Mesenchymal stem cell (in vitro differentiated cells and primary cell): ENCODE data around the gene RRAS.

Source experiments
- DNase-seq: peaks from one replicate; pipeline ENCODE4 v3.0.0-alpha.2; 2013
- H2AFZ ChIP-seq: one replicate; pipeline ENCODE4 v1.6.1; 2013; ENCODE audit warnings: low read depth, mild to moderate bottlenecking, control low read depth, inconsistent platforms, low read length, moderate library complexity
- H2AK5ac ChIP-seq: 2 replicates; pipeline ENCODE4 v1.6.1; 2013; ENCODE audit warnings: low read length, moderate library complexity, mild to moderate bottlenecking, inconsistent platforms; ENCODE audit not compliant: severe bottlenecking
- H2BK120ac ChIP-seq: one replicate; pipeline ENCODE4 v1.6.1; 2013; ENCODE audit warnings: low read depth, mild to moderate bottlenecking, inconsistent platforms, low read length, moderate library complexity
- H2BK12ac ChIP-seq, 2 experiments: one replicate each; pipeline ENCODE4 v1.6.1; 2013; ENCODE audit warnings: inconsistent platforms in 2 of 2, low read length in 2 of 2, mild to moderate bottlenecking in 2 of 2, moderate library complexity in 2 of 2, control low read depth in 1 of 2
- H2BK15ac ChIP-seq: one replicate; pipeline ENCODE4 v1.6.1; 2013; ENCODE audit warnings: mild to moderate bottlenecking, low read depth, inconsistent platforms; ENCODE audit not compliant: poor library complexity, severe bottlenecking
- H2BK5ac ChIP-seq: 2 replicates; pipeline ENCODE4 v1.6.1; 2013; ENCODE audit warnings: low read depth, mild to moderate bottlenecking, low read length, control low read depth, inconsistent platforms; ENCODE audit not compliant: poor library complexity, severe bottlenecking
- H3K14ac ChIP-seq, 2 experiments: one replicate each; pipeline ENCODE4 v1.6.1; 2013; ENCODE audit warnings: inconsistent platforms in 2 of 2, low read length in 2 of 2, control low read depth in 1 of 2, mild to moderate bottlenecking in 1 of 2, moderate library complexity in 1 of 2
- H3K18ac ChIP-seq, 2 experiments: one replicate each; pipeline ENCODE4 v1.6.1; 2013; ENCODE audit warnings: inconsistent platforms in 2 of 2, low read length in 2 of 2, control low read depth in 1 of 2, low read depth in 1 of 2, mild to moderate bottlenecking in 1 of 2
- H3K23ac ChIP-seq, 2 experiments: one replicate each; pipeline ENCODE4 v1.6.1; 2013; ENCODE audit warnings: inconsistent platforms in 2 of 2, low read length in 2 of 2, mild to moderate bottlenecking in 2 of 2, moderate library complexity in 2 of 2, control low read depth in 1 of 2
- H3K27ac ChIP-seq: 2 replicates; pipeline ENCODE4 v1.5.1; 2013; ENCODE audit warnings: mild to moderate bottlenecking, moderate library complexity, low read length, control low read depth, inconsistent platforms; ENCODE audit not compliant: poor library complexity, severe bottlenecking
- H3K27me3 ChIP-seq, 2 experiments: 2 replicates each; pipeline versions ENCODE4 v1.6.1 to v1.7.0; 2013; ENCODE audit warnings: low read length in 2 of 2, mild to moderate bottlenecking in 2 of 2, moderate library complexity in 2 of 2, control low read depth in 1 of 2, inconsistent platforms in 1 of 2; ENCODE audit not compliant: control insufficient read depth in 1 of 2, insufficient read depth in 1 of 2
- H3K36me3 ChIP-seq, 2 experiments: 2 replicates each; pipeline versions ENCODE4 v1.6.1 to v1.7.0; 2013; ENCODE audit warnings: low read length in 2 of 2, control low read depth in 1 of 2, inconsistent platforms in 1 of 2, low read depth in 1 of 2, mild to moderate bottlenecking in 1 of 2; ENCODE audit not compliant: insufficient read depth in 2 of 2, control insufficient read depth in 1 of 2
- H3K4ac ChIP-seq, 2 experiments: one replicate each; pipeline ENCODE4 v1.6.1; 2013; ENCODE audit warnings: inconsistent platforms in 2 of 2, low read length in 2 of 2, mild to moderate bottlenecking in 2 of 2, moderate library complexity in 2 of 2, control low read depth in 1 of 2, low read depth in 1 of 2
- H3K4me1 ChIP-seq: 2 replicates; pipeline ENCODE4 v1.6.1; 2013; ENCODE audit warnings: low read depth, low read length, control low read depth; ENCODE audit not compliant: control insufficient read depth, insufficient read depth
- H3K4me2 ChIP-seq: 2 replicates; pipeline ENCODE4 v1.6.1; 2013; ENCODE audit warnings: low read length, mild to moderate bottlenecking, inconsistent platforms; ENCODE audit not compliant: poor library complexity, severe bottlenecking
- H3K4me3 ChIP-seq, 2 experiments: 2 replicates each; pipeline versions ENCODE4 v1.5.1 to v1.7.0; 2013; ENCODE audit warnings: low read length in 2 of 2, mild to moderate bottlenecking in 2 of 2, control low read depth in 1 of 2, low read depth in 1 of 2; ENCODE audit not compliant: insufficient read depth in 1 of 2
- H3K79me1 ChIP-seq: replicated peaks from 2 replicates; pipeline ENCODE4 v1.6.1; 2013; ENCODE audit warnings: mild to moderate bottlenecking, control low read depth, low read length, inconsistent platforms; ENCODE audit not compliant: poor library complexity, severe bottlenecking
- H3K9ac ChIP-seq: 2 replicates; pipeline ENCODE4 v1.7.0; 2013; ENCODE audit warnings: mild to moderate bottlenecking, low read length, moderate library complexity
- H3K9me3 ChIP-seq: 2 replicates; pipeline ENCODE4 v1.7.0; 2013; ENCODE audit warnings: mild to moderate bottlenecking, low read length; ENCODE audit not compliant: control insufficient read depth
- H4K8ac ChIP-seq: one replicate; pipeline ENCODE4 v1.6.1; 2013; ENCODE audit warnings: inconsistent platforms, mild to moderate bottlenecking, low read length, moderate library complexity
- H4K91ac ChIP-seq: one replicate; pipeline ENCODE4 v1.6.1; 2013; ENCODE audit warnings: mild to moderate bottlenecking, low read length, inconsistent platforms
- WGBS: methylation state at CpG from one replicate; pipeline ENCODE4 v1.1.7; 2013; ENCODE audit warnings: mixed read lengths; 5-methylcytosine and 5-hydroxymethylcytosine counted together

RRAS gene

GRCh38 chr19:49678985-49679770 lies 39.2 kb upstream of the RRAS start:
- 80% methylated on average over 10 of the region's 12 CpGs for WGBS
- Histone ChIP-seq H4K91ac (no peak overlapping the region), H2BK15ac (no peak overlapping the region)

GRCh38 chr19:49677901-49678674 lies 38.1 kb upstream of the RRAS start:
- peak overlapping the region; percentile 63 to 100 for H3K18ac ChIP-seq
- H3K23ac ChIP-seq: peak overlapping the region in 1 of 2 experiments; percentile 64
- peak overlapping the region in 1 of 2 experiments; percentile 29 for H3K4ac ChIP-seq
- peak overlapping the region in 1 of 2 experiments; percentile 15 for H2BK12ac ChIP-seq
- peak overlapping the region; percentile 98 to 99 for H3K4me3 ChIP-seq
- H3K9ac ChIP-seq: peak overlapping the region; percentile 98
- H4K8ac ChIP-seq: peak overlapping the region; percentile 59
- 3% methylated on average over 13 of the region's 21 CpGs for WGBS
- H2BK15ac ChIP-seq: no peak overlapping the region
- peak overlapping the region; percentile 82 for H2AK5ac ChIP-seq
- H3K14ac ChIP-seq: peak overlapping the region in 1 of 2 experiments; percentile 4
- H3K27me3 ChIP-seq: no peaks in the 10 kb centered on the region
- peaks cover 34% of the 10 kb centered on the region for H3K4me1 ChIP-seq
- H2AFZ ChIP-seq: no peak overlapping the region
- no peaks in the 10 kb centered on the region for H3K9me3 ChIP-seq
- peak overlapping the region; percentile 54 for H2BK5ac ChIP-seq
- DNase-seq: peak; percentile 91
- H3K79me1 ChIP-seq: no peaks in the 10 kb centered on the region
- peaks cover 17 to 31% of the 10 kb centered on the region in 2 experiments for H3K36me3 ChIP-seq
- H3K27ac ChIP-seq: peak overlapping the region; percentile 72
- peak overlapping the region; percentile 41 for H4K91ac ChIP-seq
- H3K4me2 ChIP-seq: peak overlapping the region; percentile 98
- no peak overlapping the region for H2BK120ac ChIP-seq

More at GRCh38 chr19:49678985-49679770, 39.2 kb upstream of the RRAS start:
- Histone ChIP-seq H3K14ac (no peak overlapping the region), H3K18ac (no peak overlapping the region), H3K79me1 (peaks cover 6% of the 10 kb centered on the region), H2BK120ac (no peak overlapping the region), H3K4ac (no peak overlapping the region), H2AFZ (no peak overlapping the region), H2BK5ac (no peak overlapping the region), H3K4me1 (peaks cover 34% of the 10 kb centered on the region), H3K9me3 (no peaks in the 10 kb centered on the region), H3K9ac (no peak overlapping the region), H4K8ac (no peak overlapping the region), H3K4me3 (no peak overlapping the region), H3K4me2 (peak overlapping the region; percentile 54), H3K27ac (no peak overlapping the region), H2AK5ac (no peak overlapping the region), H3K36me3 (peaks cover 25 to 32% of the 10 kb centered on the region in 2 experiments), H2BK12ac (peak overlapping the region in 1 of 2 experiments; percentile 55), H3K23ac (no peak overlapping the region), H3K27me3 (no peaks in the 10 kb centered on the region)
- DNase-seq: no peak

GRCh38 chr19:49677231-49677900 lies 37.4 kb upstream of the RRAS start, which contains the start of gene PRMT1:
Gene PRMT1, plus strand, starts transcription at chr19:49677271. Its CDS starts 10 bp downstream, at chr19:49677281.
- Histone ChIP-seq H2BK12ac (peak within 1 kb of the TSS; percentile 82 to 87), H3K14ac (peak within 1 kb of the TSS; percentile 4 to 99), H3K27ac (peak within 1 kb of the TSS; percentile 96), H3K4me3 (peak within 1 kb of the TSS; percentile 98 to 99), H3K9ac (peak within 1 kb of the TSS; percentile 98), H3K36me3 (peaks cover 12 to 28% of the 10 kb centered on the region in 2 experiments), H2BK120ac (no peak within 1 kb of the TSS), H3K4me1 (peaks cover 35% of the 10 kb centered on the region), H3K23ac (peak within 1 kb of the TSS; percentile 97 to 100), H3K27me3 (no peaks in the 10 kb centered on the region), H4K8ac (peak within 1 kb of the TSS; percentile 96), H2AFZ (peak within 1 kb of the TSS; percentile 77), H3K79me1 (no peaks in the 10 kb centered on the region), H3K9me3 (no peaks in the 10 kb centered on the region), H2BK5ac (peak within 1 kb of the TSS; percentile 98), H2AK5ac (peak within 1 kb of the TSS; percentile 88), H2BK15ac (peak within 1 kb of the TSS; percentile 96), H3K18ac (peak within 1 kb of the TSS; percentile 98 to 100), H3K4me2 (peak within 1 kb of the TSS; percentile 98), H4K91ac (peak within 1 kb of the TSS; percentile 96), H3K4ac (peak within 1 kb of the TSS; percentile 99)
- no peak for DNase-seq
- WGBS: 3% methylated on average over 24 of the region's 57 CpGs
